ENCODE results near the gene SORCS2.

Gene SORCS2

DNA sequence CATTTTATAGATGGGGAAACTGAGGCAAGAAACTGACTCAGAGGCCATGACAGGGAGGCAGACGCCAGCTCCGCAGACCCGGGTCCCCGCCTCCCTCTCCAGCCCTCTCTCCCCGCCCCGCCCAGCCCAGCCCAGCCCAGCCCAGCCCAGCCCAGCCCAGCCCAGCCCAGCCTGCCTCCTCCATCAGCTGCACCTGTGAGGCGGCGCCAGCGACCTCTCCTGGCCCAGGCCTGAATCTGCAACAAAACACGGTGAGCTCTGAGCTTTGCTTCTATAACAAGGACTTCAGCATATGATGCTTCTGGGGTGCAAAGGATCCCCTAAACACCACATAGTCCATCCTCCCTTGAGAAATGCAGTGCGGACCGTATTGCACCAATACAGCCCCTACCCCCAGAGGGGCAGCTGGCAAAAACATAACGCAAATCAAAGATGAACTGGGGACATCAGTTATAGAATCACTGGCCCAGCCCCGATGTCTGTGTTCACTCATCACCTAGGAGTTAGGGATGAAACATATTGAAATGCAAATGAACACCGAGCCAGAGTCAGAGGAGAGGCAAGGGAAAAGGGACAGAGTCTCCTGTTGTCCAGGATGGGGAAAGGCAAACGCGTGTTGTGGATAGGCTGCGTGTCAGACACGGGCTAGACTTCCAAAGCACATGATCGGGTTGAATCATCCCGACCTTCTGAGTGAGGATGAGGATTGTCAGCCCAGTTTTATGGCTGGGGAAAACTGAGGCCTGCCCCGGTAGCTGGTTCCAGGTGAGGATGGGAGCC is 458.5 kb downstream of the SORCS2 start:
- no peak overlapping the region for H3K4me2 ChIP-seq (ENCODE audit: insufficient read depth, low read length)
- H2AFZ ChIP-seq (ENCODE audit: low read depth, low read length): no peak overlapping the region
- H3K27ac ChIP-seq (ENCODE audit: low read length): no peak overlapping the region
- H3K9ac ChIP-seq (ENCODE audit: low read depth, low read length): no peak overlapping the region
- DNase-seq (no peak), ATAC-seq (ENCODE audit: insufficient read depth, low read depth) (no peak)
- no peaks in the 10 kb centered on the region for H3K27me3 ChIP-seq (ENCODE audit: insufficient read depth, low read length, poor library complexity)
- H4K20me1 ChIP-seq (ENCODE audit: insufficient read depth, low read length): no peaks in the 10 kb centered on the region
- no peak for TF ChIP-seq EZH2 (IDR thresholded peaks at IDR 0.05; ENCODE audit: borderline replicate concordance, low read depth, low read length, severe bottlenecking)
- TF ChIP-seq CTCF (IDR thresholded peaks at IDR 0.05; ENCODE audit: borderline replicate concordance, extremely low read depth, low read length, poor library complexity, severe bottlenecking): no peak
- H3K4me3 ChIP-seq (ENCODE audit: low read depth in 1 of 2, low read length in 2 of 2): no peak overlapping the region
- H3K9me3 ChIP-seq (ENCODE audit: insufficient read depth, low read length, severe bottlenecking): no peaks in the 10 kb centered on the region
- H3K36me3 ChIP-seq (ENCODE audit: insufficient read depth, low read length): no peaks in the 10 kb centered on the region
- no peaks in the 10 kb centered on the region for H3K79me2 ChIP-seq (ENCODE audit: insufficient read depth, low read length)
- H3K4me1 ChIP-seq (ENCODE audit: insufficient read depth, low read length): no peaks in the 10 kb centered on the region

DNA sequence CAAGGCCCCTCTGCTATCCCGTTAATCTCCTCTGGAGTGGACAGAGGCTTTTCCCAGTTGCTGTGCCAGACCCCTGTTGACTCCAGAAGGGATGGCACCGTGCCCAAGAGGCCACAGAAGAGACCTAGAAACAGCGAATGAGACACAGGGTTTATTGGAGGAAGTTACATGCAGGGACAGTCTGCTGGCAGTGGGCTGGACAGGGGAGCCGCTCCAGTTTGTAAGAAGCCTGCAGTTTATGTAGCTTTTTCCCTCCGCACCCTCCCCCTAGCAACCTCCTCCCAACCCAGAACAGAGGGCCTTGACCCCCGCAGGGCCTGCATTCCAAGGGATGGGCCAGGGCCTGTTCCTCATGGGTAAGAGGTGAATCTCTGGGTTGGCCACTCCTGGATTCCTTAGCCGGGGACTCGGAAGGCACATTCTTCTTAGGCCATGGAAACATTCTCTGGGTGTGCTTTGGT is 459.2 kb downstream of the SORCS2 start:
- Histone ChIP-seq H3K9ac (ENCODE audit: low read depth, low read length) (no peak overlapping the region), H2AFZ (ENCODE audit: low read depth, low read length) (no peak overlapping the region), H3K79me2 (ENCODE audit: insufficient read depth, low read length) (no peaks in the 10 kb centered on the region), H3K36me3 (ENCODE audit: insufficient read depth, low read length) (no peaks in the 10 kb centered on the region), H3K27me3 (ENCODE audit: insufficient read depth, low read length, poor library complexity) (no peaks in the 10 kb centered on the region), H3K27ac (ENCODE audit: low read length) (no peak overlapping the region), H3K4me1 (ENCODE audit: insufficient read depth, low read length) (no peaks in the 10 kb centered on the region), H3K4me3 (ENCODE audit: low read depth in 1 of 2, low read length in 2 of 2) (no peak overlapping the region), H3K9me3 (ENCODE audit: insufficient read depth, low read length, severe bottlenecking) (no peaks in the 10 kb centered on the region), H4K20me1 (ENCODE audit: insufficient read depth, low read length) (no peaks in the 10 kb centered on the region), H3K4me2 (ENCODE audit: insufficient read depth, low read length) (no peak overlapping the region)
- ATAC-seq (ENCODE audit: insufficient read depth, low read depth) (no peak), DNase-seq (no peak)
- no peak for TF ChIP-seq CTCF (IDR thresholded peaks at IDR 0.05; ENCODE audit: borderline replicate concordance, extremely low read depth, low read length, poor library complexity, severe bottlenecking)
- no peak for TF ChIP-seq EZH2 (IDR thresholded peaks at IDR 0.05; ENCODE audit: borderline replicate concordance, low read depth, low read length, severe bottlenecking)

DNA sequence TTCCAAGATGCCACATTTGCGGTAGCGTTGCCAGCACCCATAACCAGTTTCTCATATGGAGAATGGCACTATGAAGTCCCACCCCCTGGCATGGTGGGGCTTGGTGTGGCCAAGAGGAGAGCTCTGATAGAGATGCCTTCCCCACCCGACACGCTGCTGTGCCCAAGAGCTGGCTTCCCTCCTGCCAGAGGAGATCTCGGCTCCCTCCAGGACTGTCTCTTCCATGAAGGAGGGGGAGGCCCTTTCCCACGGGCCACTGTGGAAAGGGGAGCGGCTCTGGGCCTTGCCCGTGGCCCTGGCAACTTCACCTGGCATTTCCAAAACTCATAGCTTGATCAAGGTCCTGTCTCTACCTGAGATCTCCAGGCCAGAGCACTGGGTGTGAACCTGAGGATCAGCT is 459.7 kb downstream of the SORCS2 start:
- no peak overlapping the region for H3K27ac ChIP-seq (ENCODE audit: low read length)
- H4K20me1 ChIP-seq (ENCODE audit: insufficient read depth, low read length): no peaks in the 10 kb centered on the region
- no peaks in the 10 kb centered on the region for H3K27me3 ChIP-seq (ENCODE audit: insufficient read depth, low read length, poor library complexity)
- no peak overlapping the region for H3K4me2 ChIP-seq (ENCODE audit: insufficient read depth, low read length)
- H3K4me3 ChIP-seq (ENCODE audit: low read depth in 1 of 2, low read length in 2 of 2): no peak overlapping the region
- H3K9me3 ChIP-seq (ENCODE audit: insufficient read depth, low read length, severe bottlenecking): no peaks in the 10 kb centered on the region
- ATAC-seq (ENCODE audit: insufficient read depth, low read depth): no peak
- no peak overlapping the region for H3K9ac ChIP-seq (ENCODE audit: low read depth, low read length)
- no peak overlapping the region for H2AFZ ChIP-seq (ENCODE audit: low read depth, low read length)
- DNase-seq: no peak
- TF ChIP-seq CTCF (IDR thresholded peaks at IDR 0.05; ENCODE audit: borderline replicate concordance, extremely low read depth, low read length, poor library complexity, severe bottlenecking) (no peak), EZH2 (IDR thresholded peaks at IDR 0.05; ENCODE audit: borderline replicate concordance, low read depth, low read length, severe bottlenecking) (no peak)
- H3K79me2 ChIP-seq (ENCODE audit: insufficient read depth, low read length): no peaks in the 10 kb centered on the region
- H3K36me3 ChIP-seq (ENCODE audit: insufficient read depth, low read length): no peaks in the 10 kb centered on the region
- H3K4me1 ChIP-seq (ENCODE audit: insufficient read depth, low read length): no peaks in the 10 kb centered on the region
